IPS-11a (cell line): Measurements from ENCODE around the gene CSNK1A1L.

Experiments
- H3K4me3 ChIP-seq: one replicate; pipeline ENCODE4 v1.5.1; 2013; ENCODE audit warnings: low read depth, low read length, control low read depth

CSNK1A1L gene

DNA sequence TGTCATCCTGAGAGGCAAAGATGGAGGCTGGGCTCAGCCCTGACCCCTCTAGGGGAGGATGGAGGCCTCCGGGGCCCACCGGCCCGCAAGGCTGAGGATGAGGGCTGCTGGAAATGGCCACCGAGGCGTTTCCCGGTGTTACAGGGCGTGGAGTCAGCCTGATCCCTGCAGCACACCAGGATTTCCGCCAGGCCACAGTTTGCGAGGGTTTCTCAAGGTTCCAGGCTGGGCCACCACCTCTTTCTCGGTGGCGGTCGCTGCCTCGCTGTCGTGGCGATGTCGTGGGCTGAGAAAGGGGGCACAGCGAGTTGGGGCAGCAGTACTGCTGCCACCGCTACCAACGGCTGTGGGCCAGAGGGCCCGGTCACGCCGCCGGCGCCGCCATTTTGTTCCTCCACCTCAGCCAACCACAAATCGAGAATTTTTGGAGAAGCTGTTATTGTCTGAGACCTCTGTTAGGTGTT is at the start of gene CSNK1A1L:
CSNK1A1L (minus strand) TSS at position 414 of the 464 bp plus-strand sequence; CDS start at position 6, 408 bp downstream.
- H3K4me3 ChIP-seq, result no peak within 1 kb of the TSS

GRCh38 chr13:37149380-37149779 is 43.9 kb upstream of the CSNK1A1L start:
- no peak overlapping the region for H3K4me3 ChIP-seq

GRCh38 chr13:37148501-37148900 is 43.0 kb upstream of the CSNK1A1L start:
- H3K4me3 ChIP-seq, result no peak overlapping the region

- no peak overlapping the region for H3K4me3 ChIP-seq
Observed at GRCh38 chr13:37144661-37145060, 39.2 kb upstream of the CSNK1A1L start.

DNA sequence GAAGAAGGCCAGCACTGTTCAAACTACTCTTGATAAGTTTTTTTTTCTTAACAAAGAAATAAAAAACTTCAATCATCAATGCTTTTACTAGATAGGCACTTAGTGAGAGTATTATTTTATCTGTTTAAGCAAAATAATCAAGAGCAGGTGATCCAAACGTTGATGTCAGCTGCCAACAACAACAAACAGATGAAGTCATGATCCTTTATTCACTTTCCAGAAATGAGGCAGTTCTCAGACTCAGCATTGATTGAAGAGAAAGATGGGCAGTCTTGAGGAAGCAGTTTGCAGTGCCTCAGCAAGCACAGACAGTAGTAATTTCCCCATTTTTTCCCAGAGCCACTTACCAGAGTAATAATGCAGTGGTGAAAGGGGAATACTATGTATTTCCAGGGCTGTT is 38.4 kb upstream of the CSNK1A1L start:
- H3K4me3 ChIP-seq, result no peak overlapping the region

GRCh38 chr13:37142877-37143276 is 37.4 kb upstream of the CSNK1A1L start:
- H3K4me3 ChIP-seq, result no peak overlapping the region

DNA sequence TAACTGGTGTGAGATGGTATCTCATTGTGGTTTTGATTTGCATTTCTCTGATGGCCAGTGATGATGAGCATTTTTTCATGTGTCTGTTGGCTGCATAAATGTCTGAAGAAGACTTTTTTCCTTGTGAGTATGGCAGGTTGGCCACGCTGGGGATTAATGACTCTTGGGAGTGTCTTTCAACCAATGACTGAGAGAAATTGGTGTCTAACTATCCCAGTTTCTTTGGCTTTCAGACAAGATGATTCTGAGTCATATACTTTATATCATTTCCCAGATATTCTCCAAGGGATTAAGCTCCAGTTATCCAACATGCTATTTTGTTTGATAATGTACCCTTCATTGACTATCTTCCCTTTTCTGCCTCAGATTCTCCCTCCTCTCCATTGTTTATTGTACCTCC is 35.5 kb upstream of the CSNK1A1L start:
- H3K4me3 ChIP-seq, result no peak overlapping the region

- H3K4me3 ChIP-seq, result no peak overlapping the region
Observed at GRCh38 chr13:37139356-37139755, 33.9 kb upstream of the CSNK1A1L start.

DNA sequence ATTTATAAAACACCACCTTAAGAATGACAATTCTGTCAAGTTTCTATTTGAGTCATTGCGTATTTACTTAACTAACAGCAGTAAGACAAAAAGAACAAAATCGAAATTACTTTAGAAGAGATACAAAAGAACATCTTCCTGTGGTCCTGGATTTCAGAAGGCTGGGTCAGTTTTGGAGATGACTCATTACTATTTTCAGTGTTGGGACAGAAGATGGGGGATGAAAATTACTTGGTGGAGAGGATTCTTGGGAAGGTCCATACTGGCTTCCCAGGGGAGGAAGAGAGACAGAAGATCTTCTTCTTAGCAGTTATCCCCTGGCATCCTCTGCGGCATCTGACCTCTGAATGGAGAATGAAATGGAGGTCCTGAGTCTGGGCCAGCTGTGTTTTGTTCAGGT is 33.5 kb upstream of the CSNK1A1L start:
- no peak overlapping the region for H3K4me3 ChIP-seq

DNA sequence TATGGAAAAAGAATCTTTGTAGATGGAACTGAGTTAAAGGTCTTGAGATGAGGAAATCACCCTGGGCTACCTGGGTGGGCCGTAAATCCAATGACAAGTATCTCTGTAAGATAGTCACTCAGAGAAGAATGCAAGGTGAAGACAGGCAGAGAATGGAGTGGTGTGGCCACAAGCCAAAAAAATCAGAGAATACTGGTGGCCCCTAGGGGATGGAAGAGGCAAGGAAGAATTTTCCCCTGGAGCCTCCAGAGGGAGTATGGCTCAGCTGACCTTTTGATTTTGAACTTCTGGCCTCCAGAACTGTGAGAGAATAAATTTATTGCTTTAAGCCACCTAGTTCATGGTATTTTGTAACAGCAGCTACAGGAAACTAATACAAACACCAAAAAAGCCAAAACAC is 32.7 kb upstream of the CSNK1A1L start:
- no peak overlapping the region for H3K4me3 ChIP-seq

DNA sequence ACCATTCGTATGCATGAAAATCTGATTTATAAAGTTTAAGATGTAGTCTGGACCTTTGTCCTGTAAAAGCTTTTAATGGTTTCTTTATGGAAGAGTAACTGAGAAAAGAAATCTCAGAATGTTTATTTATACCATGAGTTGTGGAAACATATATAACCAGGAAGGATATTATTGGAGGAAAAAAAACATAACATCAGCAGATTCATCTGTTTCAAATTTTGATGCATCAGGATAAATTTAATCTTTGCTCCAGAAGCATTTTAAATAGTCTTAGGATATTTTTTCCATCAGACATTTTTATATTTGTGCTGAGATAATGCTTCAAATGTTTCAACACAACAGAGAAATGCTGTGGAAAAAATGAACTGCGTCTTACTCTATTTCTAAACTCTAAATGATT is 31.2 kb upstream of the CSNK1A1L start:
- H3K4me3 ChIP-seq, result no peak overlapping the region

DNA sequence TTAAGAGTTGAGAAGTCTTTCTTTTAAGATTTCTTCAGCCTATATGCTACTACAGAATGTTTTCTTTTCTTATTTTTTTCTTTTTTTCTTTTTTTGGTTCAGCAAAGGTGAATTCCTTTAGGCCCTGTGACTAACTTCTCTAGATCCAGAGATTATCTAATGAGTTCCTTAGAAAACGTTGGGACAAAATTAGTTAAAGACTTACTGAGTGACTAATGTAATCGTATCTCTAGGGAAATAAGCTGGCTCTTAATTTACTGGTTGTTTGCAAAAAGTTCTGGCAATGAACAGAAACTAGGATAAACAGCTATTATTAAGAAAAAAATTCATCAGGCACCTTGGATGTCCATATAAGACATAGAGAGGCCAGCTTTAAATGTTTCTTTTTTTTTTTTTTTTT is 30.7 kb upstream of the CSNK1A1L start:
- no peak overlapping the region for H3K4me3 ChIP-seq

DNA sequence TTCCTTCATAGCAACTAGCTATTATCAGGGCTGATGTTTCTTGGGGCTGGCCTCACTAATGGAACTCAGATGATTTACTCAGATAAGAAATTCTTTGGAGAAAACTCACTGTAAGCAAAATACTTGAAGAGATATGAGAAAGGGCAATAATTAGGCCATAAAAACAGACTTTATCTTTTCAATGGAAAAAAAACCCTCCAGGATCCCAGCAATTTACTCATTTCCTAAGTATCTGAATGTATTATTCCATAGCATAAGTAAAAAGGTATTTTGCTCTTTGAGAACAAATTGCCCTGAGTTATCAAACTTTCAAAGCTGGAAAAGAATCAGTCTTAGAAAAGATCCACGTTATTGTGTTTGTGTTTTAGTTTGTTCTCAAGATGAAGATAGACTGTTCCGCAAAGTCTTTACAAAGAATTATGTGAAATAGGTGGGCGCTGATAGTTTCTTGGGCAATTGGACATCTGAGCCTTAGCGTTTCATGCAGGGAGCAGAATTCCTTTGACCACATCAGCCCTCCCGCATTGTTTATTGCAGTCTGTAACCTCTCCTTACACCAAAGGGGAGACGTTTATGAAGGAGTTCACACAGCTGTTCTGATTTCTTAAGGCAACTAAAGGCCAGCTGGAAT is 29.1 kb upstream of the CSNK1A1L start:
- no peak overlapping the region for H3K4me3 ChIP-seq

GRCh38 chr13:37132211-37132610 is 26.7 kb upstream of the CSNK1A1L start:
- no peak overlapping the region for H3K4me3 ChIP-seq

DNA sequence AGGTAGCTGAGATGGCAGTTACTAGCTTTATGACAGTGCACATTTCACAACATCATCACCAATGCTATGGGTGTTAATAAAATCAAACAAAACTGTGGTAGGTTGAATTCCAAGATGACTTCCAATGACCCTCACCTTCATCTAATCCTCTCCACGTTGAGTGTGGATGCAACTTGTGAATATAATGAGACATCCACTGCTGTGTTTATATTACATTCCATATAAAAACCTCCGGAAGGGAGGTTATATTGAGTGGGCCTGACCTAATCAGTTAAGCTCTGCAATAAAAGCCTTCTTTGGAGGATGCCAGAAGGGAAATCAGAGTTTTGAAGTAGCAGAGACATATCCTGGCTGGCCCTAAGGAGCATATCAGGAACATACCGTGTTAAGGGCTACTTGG is 25.6 kb upstream of the CSNK1A1L start:
- no peak overlapping the region for H3K4me3 ChIP-seq

DNA sequence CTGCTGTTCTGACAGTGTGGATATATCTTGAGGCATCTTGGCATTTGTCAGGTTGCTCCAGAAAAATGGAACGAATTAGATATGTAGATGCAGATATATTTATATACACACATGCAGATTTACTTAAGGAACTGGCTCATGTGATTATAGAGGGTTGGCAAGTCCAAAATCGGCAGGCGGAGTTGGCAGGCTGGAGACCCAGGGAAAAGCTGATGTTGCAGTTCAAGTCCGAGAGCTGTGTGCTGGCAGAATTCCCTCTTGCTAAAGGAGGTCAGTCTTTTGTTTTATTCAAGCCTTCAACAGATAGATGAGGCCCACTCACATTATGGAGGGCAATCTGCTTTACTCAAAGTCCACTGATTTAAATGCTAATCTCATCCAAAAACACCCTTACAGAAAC is 24.4 kb upstream of the CSNK1A1L start:
- no peak overlapping the region for H3K4me3 ChIP-seq

GRCh38 chr13:37127691-37128241 is 22.3 kb upstream of the CSNK1A1L start:
- H3K4me3 ChIP-seq, result no peak overlapping the region

DNA sequence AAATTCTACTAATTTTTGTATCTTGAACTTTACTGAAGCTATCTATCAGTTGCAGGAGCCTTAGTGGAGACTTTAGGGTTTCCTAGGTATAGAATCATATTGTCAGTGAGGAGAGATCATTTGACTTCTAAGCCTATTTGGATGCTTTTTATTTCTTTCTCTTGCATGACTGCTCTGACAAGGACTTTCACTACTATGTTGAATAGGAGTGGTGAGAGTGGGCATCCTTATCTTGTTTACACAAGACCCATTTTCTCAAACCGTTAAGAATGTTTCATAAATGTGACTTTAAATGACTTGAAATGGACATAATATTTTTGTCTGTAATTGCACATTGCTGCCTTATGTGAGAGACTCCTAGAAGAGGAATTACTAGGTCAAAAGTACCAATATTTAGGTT is 17.9 kb upstream of the CSNK1A1L start:
- H3K4me3 ChIP-seq, result no peak overlapping the region

GRCh38 chr13:37118016-37118415 is 12.6 kb upstream of the CSNK1A1L start:
- H3K4me3 ChIP-seq, result no peak overlapping the region

DNA sequence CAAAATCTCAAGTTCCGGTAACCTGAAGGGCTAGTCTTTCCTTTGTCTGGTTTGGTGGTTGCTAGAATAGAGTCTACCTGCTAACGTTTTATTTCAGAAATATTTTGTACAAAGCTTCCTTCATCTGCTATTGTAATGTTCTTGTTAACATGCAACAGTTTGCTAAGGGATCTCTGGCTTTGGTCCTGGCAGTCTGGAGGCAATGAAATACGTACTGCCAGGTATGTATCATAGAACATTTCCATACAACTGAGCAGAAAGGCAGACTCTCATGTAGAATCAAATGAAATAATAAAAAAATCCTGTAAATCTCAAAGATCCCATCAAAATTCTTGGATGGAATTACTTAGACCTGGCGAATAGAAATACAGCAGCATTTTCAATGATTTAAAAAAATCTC is 8.8 kb upstream of the CSNK1A1L start:
- H3K4me3 ChIP-seq, result no peak overlapping the region

GRCh38 chr13:37113534-37113933 is 8.1 kb upstream of the CSNK1A1L start:
- no peak overlapping the region for H3K4me3 ChIP-seq

GRCh38 chr13:37109051-37109678 is 3.7 kb upstream of the CSNK1A1L start:
- no peak overlapping the region for H3K4me3 ChIP-seq
